EL (cell line): Measurements from ENCODE around the gene PAN2.
"Not testable (repeated sequence)": the region's sequence is repeated elsewhere in the genome, so short reads cannot be mapped to it uniquely, and the experiment has no call there.

ENCODE experiments used
- DNase-seq: peaks from one replicate; pipeline ENCODE4 v3.0.0-alpha.2; 2016

Gene PAN2, protein sequence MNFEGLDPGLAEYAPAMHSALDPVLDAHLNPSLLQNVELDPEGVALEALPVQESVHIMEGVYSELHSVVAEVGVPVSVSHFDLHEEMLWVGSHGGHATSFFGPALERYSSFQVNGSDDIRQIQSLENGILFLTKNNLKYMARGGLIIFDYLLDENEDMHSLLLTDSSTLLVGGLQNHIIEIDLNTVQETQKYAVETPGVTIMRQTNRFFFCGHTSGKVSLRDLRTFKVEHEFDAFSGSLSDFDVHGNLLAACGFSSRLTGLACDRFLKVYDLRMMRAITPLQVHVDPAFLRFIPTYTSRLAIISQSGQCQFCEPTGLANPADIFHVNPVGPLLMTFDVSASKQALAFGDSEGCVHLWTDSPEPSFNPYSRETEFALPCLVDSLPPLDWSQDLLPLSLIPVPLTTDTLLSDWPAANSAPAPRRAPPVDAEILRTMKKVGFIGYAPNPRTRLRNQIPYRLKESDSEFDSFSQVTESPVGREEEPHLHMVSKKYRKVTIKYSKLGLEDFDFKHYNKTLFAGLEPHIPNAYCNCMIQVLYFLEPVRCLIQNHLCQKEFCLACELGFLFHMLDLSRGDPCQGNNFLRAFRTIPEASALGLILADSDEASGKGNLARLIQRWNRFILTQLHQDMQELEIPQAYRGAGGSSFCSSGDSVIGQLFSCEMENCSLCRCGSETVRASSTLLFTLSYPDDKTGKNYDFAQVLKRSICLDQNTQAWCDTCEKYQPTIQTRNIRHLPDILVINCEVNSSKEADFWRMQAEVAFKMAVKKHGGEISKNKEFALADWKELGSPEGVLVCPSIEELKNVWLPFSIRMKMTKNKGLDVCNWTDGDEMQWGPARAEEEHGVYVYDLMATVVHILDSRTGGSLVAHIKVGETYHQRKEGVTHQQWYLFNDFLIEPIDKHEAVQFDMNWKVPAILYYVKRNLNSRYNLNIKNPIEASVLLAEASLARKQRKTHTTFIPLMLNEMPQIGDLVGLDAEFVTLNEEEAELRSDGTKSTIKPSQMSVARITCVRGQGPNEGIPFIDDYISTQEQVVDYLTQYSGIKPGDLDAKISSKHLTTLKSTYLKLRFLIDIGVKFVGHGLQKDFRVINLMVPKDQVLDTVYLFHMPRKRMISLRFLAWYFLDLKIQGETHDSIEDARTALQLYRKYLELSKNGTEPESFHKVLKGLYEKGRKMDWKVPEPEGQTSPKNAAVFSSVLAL

DNA sequence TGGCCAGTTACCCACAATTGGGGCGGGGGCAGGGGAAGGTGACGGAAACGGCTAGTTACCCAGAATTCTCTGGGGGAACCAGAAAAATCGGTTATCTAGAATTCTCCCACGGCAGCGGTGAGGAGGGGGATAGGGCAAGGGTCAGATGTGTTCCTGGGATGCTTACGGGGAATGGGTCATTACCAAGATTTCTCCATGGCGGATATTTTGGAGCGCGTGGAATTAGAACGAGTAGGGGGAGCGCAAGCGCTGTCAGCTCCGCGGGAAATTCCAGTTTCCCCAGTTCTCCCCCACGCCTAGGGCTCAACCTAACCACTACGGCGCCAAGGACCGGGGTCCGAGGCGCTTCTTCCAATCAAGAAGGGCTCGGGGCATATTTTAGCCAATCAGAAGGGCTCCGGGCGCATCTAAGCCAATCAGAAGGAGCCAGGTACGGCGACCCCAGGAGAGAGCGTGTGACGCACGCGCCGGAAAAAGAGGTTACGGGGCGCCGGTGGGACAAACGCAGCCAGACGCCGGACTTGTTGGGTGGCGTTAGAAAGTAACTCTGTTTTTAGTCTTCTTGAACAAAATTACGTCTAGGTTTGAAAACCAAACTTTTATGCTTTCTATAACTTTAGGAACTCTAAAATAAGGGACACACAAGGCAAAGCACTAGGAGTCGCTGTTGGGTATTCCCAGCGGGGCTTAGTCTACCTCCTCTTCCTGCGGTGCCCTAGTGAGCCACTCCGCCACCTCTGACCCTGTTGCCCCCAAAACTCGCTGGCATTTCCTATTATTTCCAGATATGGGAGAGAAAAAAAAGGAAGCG lies at the start of gene PAN2:
Gene PAN2, minus strand, starts transcription at position 322 of the 811 bp plus-strand sequence. CDS start 906 bp downstream, outside the sequence.
- peak; percentile 99 for DNase-seq

DNA sequence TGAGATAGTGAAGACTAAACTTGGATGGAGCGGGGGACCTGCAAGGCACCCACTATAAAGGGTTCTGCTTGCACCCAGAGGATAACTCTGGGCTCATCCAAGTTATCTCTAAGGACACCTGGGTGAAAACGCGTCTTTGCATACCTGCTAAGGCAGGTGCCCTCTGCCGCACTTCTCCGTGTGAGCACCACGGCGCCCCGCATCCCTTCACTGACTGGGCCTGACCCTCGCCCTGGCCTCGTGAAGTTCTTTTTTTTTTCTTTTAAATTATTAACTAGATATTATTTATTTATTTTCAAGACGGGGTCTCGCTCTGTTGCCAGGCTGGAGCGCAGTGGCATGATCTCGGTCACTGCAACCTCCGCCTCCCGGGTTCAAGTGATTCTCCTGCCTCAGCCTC lies 48.8 kb upstream of the PAN2 start:
- no peak for DNase-seq

DNA sequence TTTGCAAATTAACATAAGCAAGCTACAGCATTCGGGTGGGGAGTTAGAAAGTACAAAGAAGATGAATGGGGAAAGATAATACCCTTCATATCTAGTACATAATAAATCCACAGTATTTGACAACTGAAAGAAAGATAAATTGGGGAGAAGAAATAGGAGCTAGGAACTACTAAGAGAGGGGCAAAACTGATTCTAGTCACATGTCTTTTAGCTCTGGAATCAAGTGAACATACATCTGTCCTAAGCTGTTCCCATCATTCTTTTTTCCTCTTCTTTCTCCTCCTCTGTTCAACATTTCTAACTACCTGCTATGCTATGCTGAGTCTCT lies 44.2 kb upstream of the PAN2 start:
- DNase-seq: no peak

DNA sequence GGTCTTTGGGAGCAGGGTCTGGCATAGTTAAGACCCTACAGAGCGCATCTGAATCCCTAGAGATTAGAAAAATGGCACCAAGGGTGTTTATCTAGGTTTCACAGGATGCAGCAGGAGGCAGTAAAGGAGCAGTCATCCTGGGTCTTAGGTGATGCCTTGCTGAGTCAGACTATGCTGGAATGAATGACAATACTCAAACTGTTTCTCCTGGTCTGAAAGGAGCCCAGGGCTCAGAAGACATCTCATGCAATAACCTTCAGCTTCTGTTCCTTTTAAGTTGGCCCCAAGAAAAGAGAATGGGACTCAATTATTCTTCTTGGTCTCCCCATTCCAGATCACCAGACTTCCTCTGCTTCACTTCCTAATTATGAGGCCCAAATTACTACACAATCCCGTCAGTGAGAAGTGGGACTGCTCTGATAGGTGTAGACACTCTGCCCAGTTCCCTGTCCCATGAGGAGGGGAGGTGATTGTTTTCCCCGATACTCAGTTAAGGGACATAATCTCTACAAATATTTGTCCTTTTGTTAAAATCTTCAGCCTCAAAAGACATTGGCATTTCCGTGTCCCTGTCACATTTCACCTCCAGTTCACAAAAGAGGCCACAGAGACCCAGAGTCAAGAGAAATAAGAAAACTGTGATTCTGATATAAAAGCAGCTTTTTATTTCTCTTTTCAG lies 43.6 kb upstream of the PAN2 start:
- peak; percentile 22 for DNase-seq

DNA sequence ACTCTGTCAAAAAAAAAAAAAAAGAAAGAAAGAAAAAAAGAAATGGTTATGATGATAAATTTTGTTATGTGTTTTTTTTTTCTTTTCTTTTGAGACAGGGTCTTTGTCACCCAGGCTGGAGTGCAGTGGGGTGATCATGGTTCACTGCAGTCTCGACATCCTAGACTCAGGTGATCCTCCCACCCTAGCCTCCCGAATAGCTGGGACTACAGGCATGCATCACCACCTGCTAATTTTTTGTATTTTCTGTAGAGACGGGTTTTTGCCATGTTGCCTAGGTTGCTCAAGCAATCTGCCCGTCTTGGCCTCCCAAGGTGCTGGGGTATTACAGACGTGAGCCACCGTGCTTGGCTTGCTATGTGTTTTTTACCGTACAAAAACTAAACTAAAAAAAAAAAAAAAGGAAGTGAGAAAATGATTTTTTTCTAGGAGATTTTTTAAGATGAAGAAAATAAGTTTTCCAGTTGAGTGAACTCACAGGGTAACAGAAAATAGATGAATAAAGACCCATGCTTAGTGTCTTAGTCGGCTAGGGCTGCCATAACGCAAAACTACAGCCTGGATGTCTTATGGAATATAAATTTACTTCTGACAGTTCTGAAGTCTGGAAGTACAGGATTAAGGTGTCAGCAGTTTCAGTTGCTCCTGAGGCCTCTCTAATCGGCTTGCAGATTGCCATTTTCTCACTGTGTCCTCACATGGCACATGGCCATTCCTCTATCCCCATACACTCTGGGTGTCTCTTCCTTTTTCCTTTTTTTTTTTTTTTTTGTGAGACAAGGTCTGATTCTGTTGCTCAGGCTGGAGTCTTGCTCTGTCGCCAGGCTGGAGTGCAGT lies 42.0 kb upstream of the PAN2 start:
- no peak for DNase-seq

DNA sequence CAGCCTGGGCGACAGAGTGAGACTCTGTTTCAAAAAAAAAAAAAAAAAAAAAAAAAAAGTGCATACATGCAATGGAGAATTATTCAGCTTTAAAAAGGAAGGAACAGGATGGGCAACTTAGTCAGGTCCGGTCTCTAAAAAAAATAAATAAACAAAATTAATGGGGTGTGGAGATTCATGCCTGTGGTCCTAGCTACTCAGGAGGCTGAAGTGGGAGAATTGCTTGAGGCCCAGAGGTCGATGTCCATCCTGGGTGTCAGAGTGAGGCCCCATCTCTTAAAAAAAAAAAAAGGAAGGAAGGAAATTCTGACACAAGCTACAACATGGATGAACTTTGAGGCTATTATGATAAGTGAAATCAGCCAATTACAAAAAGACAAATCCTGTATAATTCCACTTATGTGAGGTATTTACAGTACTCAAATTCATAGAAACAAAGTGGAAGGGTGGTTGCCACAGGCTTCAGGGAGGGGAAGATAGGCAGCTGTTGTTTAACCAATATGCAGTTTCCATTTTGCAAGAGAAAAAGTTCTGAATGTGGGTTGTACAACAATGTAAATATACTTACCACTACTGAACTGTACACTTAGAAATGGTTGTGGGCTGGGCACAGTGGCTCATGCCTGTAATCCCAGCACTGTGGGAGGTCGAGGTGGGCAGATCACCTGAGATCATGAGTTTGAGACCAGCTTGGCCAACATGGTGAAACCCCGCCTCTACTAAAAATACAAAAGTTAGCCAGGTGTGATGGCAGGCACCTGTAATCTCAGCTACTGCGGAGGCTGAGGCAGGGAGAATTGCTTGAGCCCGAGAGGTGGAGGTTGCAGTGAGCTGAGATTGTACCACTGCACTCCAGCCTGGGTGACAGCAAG lies 41.2 kb upstream of the PAN2 start:
- DNase-seq: no peak

DNA sequence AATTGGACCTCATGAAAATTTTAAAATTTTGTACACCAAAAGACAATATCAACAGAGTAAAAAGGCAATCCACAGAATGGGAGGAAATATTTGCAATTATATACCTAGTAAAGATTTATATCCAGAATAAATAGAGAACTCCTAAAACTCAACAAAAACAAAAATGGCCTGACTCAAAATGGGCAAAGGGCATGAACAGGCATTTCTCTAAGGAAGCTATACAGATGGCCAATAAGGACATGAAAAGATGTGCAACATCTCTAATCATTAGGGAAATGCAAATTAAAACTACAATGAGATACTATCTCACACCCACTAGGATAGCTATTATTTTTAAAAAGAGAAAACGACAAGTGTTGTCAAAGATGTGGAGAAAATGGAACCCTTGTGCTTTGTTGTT lies 39.7 kb upstream of the PAN2 start:
- no peak for DNase-seq

DNA sequence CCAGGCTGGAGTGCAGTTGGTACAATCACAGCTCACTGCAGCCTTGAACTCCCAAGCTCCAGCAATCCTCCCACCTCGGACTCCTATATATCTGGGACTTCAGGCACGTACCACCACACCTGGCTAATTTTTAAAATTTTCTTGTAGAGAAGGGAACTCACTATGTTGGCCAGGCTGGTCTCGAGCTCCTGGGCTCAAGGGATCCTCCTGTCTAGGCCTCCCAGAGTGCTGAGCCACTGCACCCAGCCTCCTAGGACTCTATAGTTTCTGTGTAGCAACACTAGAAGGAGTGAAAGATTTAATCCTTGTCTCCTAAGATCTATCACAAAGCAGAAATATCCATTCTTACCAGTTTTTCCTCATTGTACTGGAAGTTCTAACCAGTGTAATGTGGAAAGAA lies 33.1 kb upstream of the PAN2 start:
- no peak for DNase-seq

DNA sequence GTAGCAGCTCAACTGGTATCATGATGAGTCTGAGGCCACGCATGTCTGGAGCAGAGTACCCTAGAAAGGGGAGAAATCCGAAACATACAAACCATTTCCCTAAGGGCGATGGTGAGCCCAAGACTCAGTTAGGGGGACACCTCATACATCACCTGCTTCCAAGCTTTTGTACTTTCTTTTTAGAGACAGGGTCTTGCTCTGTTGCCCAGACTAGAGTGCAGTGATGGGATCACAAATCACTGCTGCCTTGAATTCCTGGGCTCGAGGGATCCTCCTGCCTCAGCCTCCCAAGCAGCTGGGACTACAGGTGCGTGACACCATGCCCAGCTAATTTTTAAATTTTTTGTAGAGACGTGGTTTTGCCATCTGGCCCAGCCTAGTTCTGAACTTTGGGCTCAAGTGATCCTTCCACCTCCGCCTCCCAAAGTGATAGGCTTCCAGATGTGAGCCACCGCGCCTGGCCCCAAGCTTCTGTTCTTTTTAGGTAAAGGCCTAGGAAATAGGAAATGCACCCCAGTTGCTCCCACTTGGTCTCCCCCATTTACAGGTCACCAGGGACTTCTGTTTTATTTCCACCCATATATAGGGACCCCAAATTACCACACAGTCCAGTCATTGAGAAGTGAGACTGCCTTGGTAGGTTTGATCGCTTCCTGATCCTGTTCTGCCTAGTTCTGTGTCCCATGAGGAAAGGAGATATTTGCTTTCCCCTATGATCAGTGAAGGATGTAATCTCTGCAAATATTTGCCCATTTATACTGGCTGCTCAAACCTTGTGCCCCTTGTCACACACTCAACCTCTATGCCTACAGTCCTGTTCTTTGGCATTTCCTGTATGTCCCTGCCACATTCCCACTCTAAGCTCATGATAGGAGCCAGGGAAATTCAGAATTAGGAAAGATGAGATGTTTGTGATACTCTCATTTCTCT lies 28.6 kb upstream of the PAN2 start, which contains the start of gene APOF:
Gene APOF, minus strand, starts transcription at position 728 of the 930 bp plus-strand sequence. Its CDS starts 112 bp downstream, at position 616.
- DNase-seq: no peak

DNA sequence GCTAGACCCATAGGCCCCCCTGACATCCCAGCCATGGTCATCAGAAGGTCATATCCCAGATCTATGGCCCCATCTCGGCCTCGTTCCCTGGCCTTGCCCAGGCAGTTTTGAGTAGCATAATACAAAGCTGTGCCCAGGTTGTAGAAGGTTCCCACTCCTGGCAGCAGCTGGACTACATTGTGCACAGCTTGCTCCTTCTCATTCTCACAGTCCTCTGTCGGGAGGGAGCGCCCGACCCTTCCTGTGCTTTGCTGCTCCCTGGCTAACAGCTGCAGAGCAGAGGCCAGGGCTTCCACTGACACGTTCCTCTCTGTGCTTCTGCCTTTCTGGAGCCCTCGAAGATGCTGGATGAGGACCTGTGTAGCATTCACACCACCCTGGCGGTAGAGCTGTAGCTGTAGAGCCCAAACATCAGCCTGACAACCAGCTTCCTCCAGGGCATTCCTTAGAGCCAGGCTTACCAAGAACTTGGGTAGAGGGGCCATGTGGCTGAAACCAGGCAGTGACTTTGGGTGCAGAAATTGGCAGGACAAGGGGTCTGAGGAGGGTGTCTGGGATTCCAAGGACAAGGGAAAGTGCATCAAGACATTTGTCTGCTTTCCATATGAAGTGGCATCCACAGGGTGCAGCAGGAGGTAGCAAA lies 27.8 kb upstream of the PAN2 start:
- no peak for DNase-seq

DNA sequence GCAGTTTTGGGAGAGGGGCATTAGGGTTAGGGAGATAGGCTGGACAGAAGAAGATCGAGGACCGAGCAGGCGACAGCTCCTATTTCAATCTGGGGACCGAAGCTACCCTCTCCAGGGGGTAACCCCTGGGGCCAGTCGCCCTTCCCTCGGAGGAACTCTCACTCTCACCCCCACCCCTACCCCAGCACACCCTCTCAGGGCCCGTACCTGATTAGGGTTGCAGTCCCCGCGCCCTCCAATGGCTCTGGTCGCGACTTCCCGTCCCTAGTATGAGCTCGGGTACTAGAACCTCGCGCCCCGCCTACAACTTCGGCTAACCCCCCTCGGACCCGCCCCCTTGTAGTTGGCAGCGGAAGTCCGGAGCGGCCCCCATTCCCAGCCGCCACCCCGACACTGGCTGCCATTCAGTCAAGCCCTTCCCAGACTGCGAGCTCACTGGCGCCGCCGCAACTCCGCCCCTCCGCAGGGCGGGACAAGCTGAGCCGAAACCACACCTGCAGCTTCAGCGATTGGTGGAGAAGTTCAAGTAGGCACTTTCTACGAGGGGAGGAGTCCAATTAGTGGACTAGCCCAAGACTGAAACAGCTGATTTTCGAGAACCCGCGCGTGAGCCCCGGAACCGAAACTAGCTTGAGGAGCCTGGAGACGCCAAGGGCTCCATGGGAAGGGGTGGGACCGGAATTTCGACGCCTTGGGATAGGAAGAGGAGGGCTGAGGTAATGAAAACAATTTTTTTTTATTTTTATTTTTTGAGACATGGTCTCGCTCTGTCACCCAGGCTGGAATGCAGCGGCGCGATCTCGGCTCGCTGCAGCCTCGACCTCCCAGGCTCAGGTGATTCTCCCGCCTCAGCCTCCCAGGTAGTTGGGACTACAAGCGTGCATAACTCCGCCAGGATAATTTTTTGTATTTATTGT lies 26.3 kb upstream of the PAN2 start, which contains the start of gene STAT2:
Gene STAT2, minus strand, starts transcription at position 257 of the 917 bp plus-strand sequence. CDS start 3,536 bp downstream, outside the sequence.
- DNase-seq: peak; percentile 100

DNA sequence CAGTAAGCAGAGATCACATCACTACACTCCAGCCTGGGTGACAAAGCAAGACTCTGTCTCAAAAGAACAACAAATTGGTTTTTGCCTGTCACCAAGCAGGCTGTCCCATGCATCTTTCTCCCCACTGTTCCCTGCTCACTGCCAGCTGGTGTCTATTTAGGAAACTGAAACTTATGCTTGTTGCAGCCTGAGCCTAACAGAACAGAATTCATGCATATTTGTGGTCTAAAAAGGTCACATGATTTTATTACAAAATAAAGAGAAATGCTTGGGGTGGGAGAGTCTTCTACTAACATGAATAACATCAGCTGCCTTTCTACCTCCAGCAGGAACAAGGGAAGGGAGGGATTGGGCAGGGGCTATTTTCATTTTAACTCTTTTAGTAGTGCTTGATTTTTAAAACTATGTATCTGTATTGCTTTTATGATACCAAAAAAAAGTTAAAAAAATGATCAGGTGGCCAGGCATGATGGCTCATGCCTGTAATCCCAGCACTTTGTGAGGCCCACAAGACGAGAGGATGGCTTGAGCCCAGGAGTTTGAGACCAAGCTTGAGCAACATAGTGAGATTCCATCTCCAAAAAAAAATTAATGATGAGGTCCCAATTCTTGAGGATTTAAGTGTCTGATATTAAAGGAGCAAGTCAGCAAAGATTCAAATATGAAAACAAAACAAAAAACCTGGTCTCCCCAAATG lies 25.2 kb upstream of the PAN2 start:
- peak; percentile 84 for DNase-seq

DNA sequence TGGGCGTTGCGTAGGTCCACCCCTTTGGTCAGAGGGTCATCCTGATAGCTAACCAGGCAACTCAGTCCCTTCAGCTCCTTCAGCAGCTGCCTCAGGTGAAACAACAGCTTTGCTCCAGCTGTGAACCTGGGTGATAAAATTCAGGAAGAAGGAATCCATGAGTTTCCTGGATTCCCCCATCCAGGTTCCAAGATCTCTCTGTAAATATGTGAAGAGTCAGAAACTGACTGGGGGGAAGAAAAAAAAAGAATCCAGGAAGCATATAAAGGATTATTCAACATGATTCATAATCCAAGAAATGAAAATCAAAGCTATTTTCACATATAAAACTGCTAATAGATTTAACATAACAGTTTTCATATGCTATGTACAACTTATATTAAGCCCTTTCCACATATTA lies 17.5 kb upstream of the PAN2 start:
- no peak for DNase-seq

DNA sequence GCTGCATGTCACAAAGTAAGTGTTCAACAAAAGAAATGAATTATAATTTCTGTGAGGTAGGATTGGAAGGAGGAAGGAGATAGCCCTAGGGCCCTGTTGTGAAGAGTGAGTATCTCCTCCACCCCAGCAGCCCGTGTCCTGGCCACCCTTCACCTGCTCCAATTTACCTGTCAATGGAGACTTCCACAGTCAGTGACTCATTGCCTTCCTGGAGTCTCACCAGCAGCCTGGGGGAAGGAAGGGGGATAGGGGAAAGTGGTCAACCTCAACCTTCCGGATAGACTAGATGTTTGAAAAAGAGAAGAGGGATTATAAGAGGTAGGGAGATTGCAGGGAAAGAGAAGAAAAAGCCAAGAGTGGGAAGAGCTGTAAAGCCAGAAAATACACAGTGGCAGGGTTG lies 16.9 kb upstream of the PAN2 start:
- no peak for DNase-seq

DNA sequence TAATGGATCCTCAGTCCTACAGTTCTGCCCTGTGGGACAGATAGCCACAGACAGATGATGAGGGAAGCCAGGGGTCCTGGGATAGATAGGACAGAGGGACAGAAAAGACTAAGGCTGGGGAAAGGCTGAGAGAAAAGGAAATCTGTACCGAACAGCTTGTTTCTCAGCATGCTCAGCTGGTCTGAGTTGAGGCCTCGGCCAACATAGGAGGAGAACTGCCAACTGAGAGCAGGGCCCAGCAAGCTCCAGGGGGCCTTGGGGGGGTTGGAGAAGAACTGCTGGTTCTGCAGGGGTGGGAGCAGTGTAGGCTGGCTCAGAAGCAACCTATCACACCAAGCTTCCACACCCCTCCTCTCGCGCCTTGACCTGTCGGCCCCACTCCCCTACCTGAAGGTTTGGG lies 15.0 kb upstream of the PAN2 start:
- no peak for DNase-seq

DNA sequence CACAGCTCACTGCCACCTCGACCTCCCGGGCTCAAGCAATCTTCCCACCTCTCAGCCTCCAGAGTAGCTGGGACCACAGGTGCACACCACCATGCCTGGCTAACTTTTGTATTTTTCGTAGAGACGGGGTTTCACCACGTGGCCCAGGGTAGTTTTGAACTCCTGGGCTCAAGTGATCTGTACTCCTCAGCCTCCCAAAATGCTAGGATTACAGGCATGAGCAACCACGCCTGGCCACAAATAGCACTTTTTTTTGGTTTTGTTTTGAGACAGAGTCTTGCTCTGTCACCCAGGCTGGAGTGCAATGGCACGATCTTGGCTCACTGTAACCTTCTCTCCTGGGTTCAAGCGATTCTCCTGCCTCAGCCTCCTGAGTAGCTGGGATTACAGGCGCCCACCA lies 13.5 kb upstream of the PAN2 start:
- not testable (repeated sequence) for DNase-seq
